ENCODE data around the gene MKX. TPM values are rescaled to one million over a fixed set of nuclear protein-coding genes. Genes with fewer than 3 reads are reported as not detected.
"Not testable (repeated sequence)": the region's sequence is repeated elsewhere in the genome, so short reads cannot be mapped to it uniquely, and the experiment has no call there.

Gene MKX
- total RNA-seq, 1 donor from 2014 or later, result not detected

GRCh38 chr10:27688991-27689390 lies 56.6 kb downstream of the MKX start:
- H3K9me3 Mint-ChIP-seq, result peaks cover 9% of the 10 kb centered on the region
- DNase-seq (ENCODE audit: low spot score in 2 of 2, unreplicated experiment in 2 of 2), result no peak
- H3K27ac Mint-ChIP-seq, result no peak overlapping the region
- H3K4me3 Mint-ChIP-seq, result no peak overlapping the region
- no peak for TF ChIP-seq CTCF (IDR thresholded peaks at IDR 0.05; ENCODE audit: unreplicated experiment)
- no peaks in the 10 kb centered on the region for H3K36me3 Mint-ChIP-seq
- peaks cover 2% of the 10 kb centered on the region for H3K4me1 Mint-ChIP-seq
- no peaks in the 10 kb centered on the region for H3K27me3 Mint-ChIP-seq (ENCODE audit: low read depth)

- Mint-ChIP-seq H3K9me3 (peaks cover 9% of the 10 kb centered on the region), H3K4me1 (peaks cover 2% of the 10 kb centered on the region), H3K36me3 (no peaks in the 10 kb centered on the region), H3K27me3 (ENCODE audit: low read depth) (no peaks in the 10 kb centered on the region), H3K4me3 (no peak overlapping the region), H3K27ac (no peak overlapping the region)
- TF ChIP-seq CTCF (IDR thresholded peaks at IDR 0.05; ENCODE audit: unreplicated experiment), result no peak
- DNase-seq (ENCODE audit: low spot score in 2 of 2, unreplicated experiment in 2 of 2), result no peak
Measured at GRCh38 chr10:27688276-27688675, 57.3 kb downstream of the MKX start.

GRCh38 chr10:27687743-27688142 lies 57.9 kb downstream of the MKX start:
- no peak for DNase-seq (ENCODE audit: low spot score in 2 of 2, unreplicated experiment in 2 of 2)
- no peak overlapping the region for H3K4me3 Mint-ChIP-seq
- no peaks in the 10 kb centered on the region for H3K27me3 Mint-ChIP-seq (ENCODE audit: low read depth)
- no peak for TF ChIP-seq CTCF (IDR thresholded peaks at IDR 0.05; ENCODE audit: unreplicated experiment)
- peaks cover 2% of the 10 kb centered on the region for H3K4me1 Mint-ChIP-seq
- H3K36me3 Mint-ChIP-seq, result no peaks in the 10 kb centered on the region
- H3K9me3 Mint-ChIP-seq, result peaks cover 9% of the 10 kb centered on the region
- H3K27ac Mint-ChIP-seq, result no peak overlapping the region

- H3K4me3 Mint-ChIP-seq, result no peak overlapping the region
- no peak overlapping the region for H3K27ac Mint-ChIP-seq
- DNase-seq (ENCODE audit: low spot score in 2 of 2, unreplicated experiment in 2 of 2), result no peak
- H3K27me3 Mint-ChIP-seq (ENCODE audit: low read depth), result no peaks in the 10 kb centered on the region
- peaks cover 2% of the 10 kb centered on the region for H3K4me1 Mint-ChIP-seq
- H3K36me3 Mint-ChIP-seq, result no peaks in the 10 kb centered on the region
- peaks cover 9% of the 10 kb centered on the region for H3K9me3 Mint-ChIP-seq
- TF ChIP-seq CTCF (IDR thresholded peaks at IDR 0.05; ENCODE audit: unreplicated experiment), result no peak
Measured at GRCh38 chr10:27687326-27687725, 58.3 kb downstream of the MKX start.

GRCh38 chr10:27685681-27686080 lies 59.9 kb downstream of the MKX start:
- Mint-ChIP-seq H3K36me3 (no peaks in the 10 kb centered on the region), H3K27me3 (ENCODE audit: low read depth) (no peaks in the 10 kb centered on the region), H3K4me3 (no peak overlapping the region), H3K4me1 (peaks cover 2% of the 10 kb centered on the region), H3K27ac (no peak overlapping the region), H3K9me3 (peaks cover 4% of the 10 kb centered on the region)
- TF ChIP-seq CTCF (IDR thresholded peaks at IDR 0.05; ENCODE audit: unreplicated experiment), result no peak
- DNase-seq (ENCODE audit: low spot score in 2 of 2, unreplicated experiment in 2 of 2), result no peak

GRCh38 chr10:27683226-27683625 lies 62.4 kb downstream of the MKX start:
- TF ChIP-seq CTCF (IDR thresholded peaks at IDR 0.05; ENCODE audit: unreplicated experiment), result no peak
- Mint-ChIP-seq H3K36me3 (no peaks in the 10 kb centered on the region), H3K4me3 (no peak overlapping the region), H3K27ac (no peak overlapping the region), H3K27me3 (ENCODE audit: low read depth) (no peaks in the 10 kb centered on the region), H3K4me1 (peaks cover 10% of the 10 kb centered on the region), H3K9me3 (peaks cover 4% of the 10 kb centered on the region)
- DNase-seq (ENCODE audit: low spot score in 2 of 2, unreplicated experiment in 2 of 2), result no peak

GRCh38 chr10:27681795-27682194 lies 63.8 kb downstream of the MKX start:
- H3K27me3 Mint-ChIP-seq (ENCODE audit: low read depth); DNase-seq (ENCODE audit: low spot score in 2 of 2, unreplicated experiment in 2 of 2); H3K4me3 Mint-ChIP-seq; H3K27ac Mint-ChIP-seq; H3K36me3 Mint-ChIP-seq; H3K9me3 Mint-ChIP-seq; H3K4me1 Mint-ChIP-seq: not testable (repeated sequence)

Data from mesothelial cell of epicardium (in vitro differentiated cells).